Lung (tissue), 12 donors: Measurements from ENCODE around the gene SSX2IP. TPM values are rescaled to one million over a fixed set of nuclear protein-coding genes. Genes with fewer than 3 reads are reported as not detected.

ENCODE experiments used
- ATAC-seq: fragments of 200-7000 bp; cut with Tn5 transposase; one replicate; pipeline ENCODE4 v1.9.1; 2020; ENCODE audit warnings: moderate number of reproducible peaks; ENCODE audit not compliant: insufficient read depth, low FRiP score
- DNase-seq, 3 donors: peaks; one replicate each; pipeline ENCODE4 v3.0.0-alpha.2; 2013 to 2017
- H3K27ac ChIP-seq, 2 donors: one replicate each; pipeline ENCODE4 v1.5.1; 2013; ENCODE audit warnings: mild to moderate bottlenecking in 2 of 2, moderate library complexity in 2 of 2, control low read depth in 1 of 2, inconsistent platforms in 1 of 2, low read depth in 1 of 2, low read length in 1 of 2
- H3K27me3 ChIP-seq, 3 donors: one replicate each; pipeline ENCODE4 v1.5.1; 2013; ENCODE audit warnings: low read length in 2 of 3; ENCODE audit not compliant: control insufficient read depth in 3 of 3, insufficient read depth in 3 of 3
- H3K36me3 ChIP-seq, 4 donors: one replicate each; pipeline ENCODE4 v1.5.1; 2013; ENCODE audit warnings: low read length in 4 of 4, mild to moderate bottlenecking in 1 of 4, moderate library complexity in 1 of 4; ENCODE audit not compliant: control insufficient read depth in 4 of 4, insufficient read depth in 4 of 4
- H3K4me1 ChIP-seq, 5 donors: one replicate each; pipeline ENCODE4 v1.5.1; 2013; ENCODE audit warnings: low read length in 5 of 5, mild to moderate bottlenecking in 2 of 5, moderate library complexity in 1 of 5; ENCODE audit not compliant: control insufficient read depth in 5 of 5, insufficient read depth in 5 of 5
- H3K4me3 ChIP-seq: one replicate; pipeline ENCODE4 v1.5.1; 2013; ENCODE audit warnings: mild to moderate bottlenecking, control low read depth, moderate library complexity
- H3K9ac ChIP-seq, 2 donors: one replicate each; pipeline ENCODE4 v1.5.1; 2013; ENCODE audit warnings: low read length in 2 of 2, control low read depth in 1 of 2; ENCODE audit not compliant: insufficient read depth in 1 of 2
- H3K9me3 ChIP-seq, 4 donors: one replicate each; pipeline ENCODE4 v1.5.1; 2013; ENCODE audit warnings: low read length in 3 of 4, mild to moderate bottlenecking in 1 of 4, moderate library complexity in 1 of 4; ENCODE audit not compliant: control insufficient read depth in 4 of 4, insufficient read depth in 3 of 4
- WGBS, 2 donors: extraction: QIAGEN DNeasy Blood & Tissue Kit; methylation state at CpG; one replicate each; pipeline ENCODE4 v1.1.7; 2013; 5-methylcytosine and 5-hydroxymethylcytosine counted together
- polyA plus RNA-seq, 2 donors: library from polyadenylated mRNA; stranded (reverse); fragments of 200-250 nt; gene quantifications; one replicate each; pipeline ENCODE4 v1.2.1, GENCODE V29; 2013
- total RNA-seq, 2 donors: library from RNA; depleted of rRNA in 1 of 2; stranded (reverse); fragments of >200 nt in 1 of 2; gene quantifications; one replicate each; pipeline ENCODE4 v1.2.1, GENCODE V29; 2014 to 2021
- TF ChIP-seq, protein P1 (sequence below): IDR thresholded peaks from 2 replicates; pipeline ENCODE4 v1.5.1; 2012; ENCODE audit warnings: mild to moderate bottlenecking; ENCODE audit errors: control extremely low read depth, extremely low read depth
- donor health status: control.
- donor health status: control.
- donor health status: Bipolar disorder and iron deficiency.
- donor health status: healthy.
- donor health status: DM: yes; HTN: yes; CAD: no.

Gene SSX2IP
- total and polyA plus RNA-seq, 4 donors, result 2.7 to 12.1 (median 5.1) TPM

- ATAC-seq, result no peak
Observed at GRCh38 chr1:84736944-84737343, 46.7 kb upstream of the SSX2IP start.

DNA sequence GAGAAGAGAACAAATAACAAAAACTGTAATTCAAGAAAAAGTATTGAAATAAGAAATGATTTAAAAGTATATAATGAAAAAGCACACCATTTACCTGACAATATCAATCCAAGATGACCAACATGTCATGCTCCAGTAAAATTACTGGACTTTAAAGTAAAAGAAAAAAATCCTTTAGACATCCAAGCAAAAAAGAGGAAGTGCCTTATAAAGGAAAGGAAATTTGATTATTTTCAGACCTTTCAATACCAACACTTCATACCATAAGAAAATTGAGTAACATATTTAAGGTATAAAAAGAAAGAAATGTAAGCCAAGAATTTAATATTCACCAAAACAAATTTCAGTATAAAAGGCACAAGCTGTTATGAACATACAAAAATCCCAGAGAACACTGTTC is 46.2 kb upstream of the SSX2IP start:
- Histone ChIP-seq H3K9me3 (peaks cover 0 to 3% (median 0%) of the 10 kb centered on the region in 4 donors), H3K4me1 (no peaks in the 10 kb centered on the region), H3K27me3 (no peaks in the 10 kb centered on the region), H3K4me3 (no peak overlapping the region), H3K36me3 (no peaks in the 10 kb centered on the region), H3K9ac (no peak overlapping the region), H3K27ac (no peak overlapping the region)
- DNase-seq (no peak), ATAC-seq (no peak)
- TF ChIP-seq, protein P1, sequence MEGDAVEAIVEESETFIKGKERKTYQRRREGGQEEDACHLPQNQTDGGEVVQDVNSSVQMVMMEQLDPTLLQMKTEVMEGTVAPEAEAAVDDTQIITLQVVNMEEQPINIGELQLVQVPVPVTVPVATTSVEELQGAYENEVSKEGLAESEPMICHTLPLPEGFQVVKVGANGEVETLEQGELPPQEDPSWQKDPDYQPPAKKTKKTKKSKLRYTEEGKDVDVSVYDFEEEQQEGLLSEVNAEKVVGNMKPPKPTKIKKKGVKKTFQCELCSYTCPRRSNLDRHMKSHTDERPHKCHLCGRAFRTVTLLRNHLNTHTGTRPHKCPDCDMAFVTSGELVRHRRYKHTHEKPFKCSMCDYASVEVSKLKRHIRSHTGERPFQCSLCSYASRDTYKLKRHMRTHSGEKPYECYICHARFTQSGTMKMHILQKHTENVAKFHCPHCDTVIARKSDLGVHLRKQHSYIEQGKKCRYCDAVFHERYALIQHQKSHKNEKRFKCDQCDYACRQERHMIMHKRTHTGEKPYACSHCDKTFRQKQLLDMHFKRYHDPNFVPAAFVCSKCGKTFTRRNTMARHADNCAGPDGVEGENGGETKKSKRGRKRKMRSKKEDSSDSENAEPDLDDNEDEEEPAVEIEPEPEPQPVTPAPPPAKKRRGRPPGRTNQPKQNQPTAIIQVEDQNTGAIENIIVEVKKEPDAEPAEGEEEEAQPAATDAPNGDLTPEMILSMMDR, result no peak

More at GRCh38 chr1:84736944-84737343, 46.7 kb upstream of the SSX2IP start:
- H3K9ac ChIP-seq, result no peak overlapping the region
- H3K4me3 ChIP-seq, result no peak overlapping the region
- no peaks in the 10 kb centered on the region for H3K27me3 ChIP-seq
- no peaks in the 10 kb centered on the region for H3K4me1 ChIP-seq
- WGBS, 2 donors, result 89 to 95% methylated on average over 3 of the region's 3 CpGs
- DNase-seq, result no peak
- TF ChIP-seq, protein P1, result no peak
- no peaks in the 10 kb centered on the region for H3K36me3 ChIP-seq
- no peak overlapping the region for H3K27ac ChIP-seq
- no peaks in the 10 kb centered on the region for H3K9me3 ChIP-seq

- H3K4me1 ChIP-seq, result no peaks in the 10 kb centered on the region
- H3K9ac ChIP-seq, result no peak overlapping the region
- ATAC-seq (no peak), DNase-seq (no peak)
- no peaks in the 10 kb centered on the region for H3K27me3 ChIP-seq
- H3K9me3 ChIP-seq, result peaks cover 0 to 3% (median 0%) of the 10 kb centered on the region in 4 donors
- TF ChIP-seq, protein P1, result no peak
- WGBS, 2 donors, result 70 to 92% methylated on average over 1 of the region's 1 CpG
- no peak overlapping the region for H3K27ac ChIP-seq
- no peak overlapping the region for H3K4me3 ChIP-seq
- no peaks in the 10 kb centered on the region for H3K36me3 ChIP-seq
Observed at GRCh38 chr1:84735483-84735882, 45.2 kb upstream of the SSX2IP start.

- no peak overlapping the region for H3K9ac ChIP-seq
- H3K4me1 ChIP-seq, result no peaks in the 10 kb centered on the region
- no peak overlapping the region for H3K4me3 ChIP-seq
- peaks cover 0 to 3% (median 0%) of the 10 kb centered on the region in 4 donors for H3K9me3 ChIP-seq
- TF ChIP-seq, protein P1, result no peak
- no peaks in the 10 kb centered on the region for H3K36me3 ChIP-seq
- H3K27me3 ChIP-seq, result no peaks in the 10 kb centered on the region
- ATAC-seq (no peak), DNase-seq (no peak)
- 46 to 89% methylated on average over 2 of the region's 2 CpGs for WGBS, 2 donors
- no peak overlapping the region for H3K27ac ChIP-seq
Observed at GRCh38 chr1:84732520-84732919, 42.3 kb upstream of the SSX2IP start.
